K562 (cell line): ENCODE measurements around the gene PARD3B. TPM values are rescaled to one million over a fixed set of nuclear protein-coding genes. Genes with fewer than 3 reads are reported as not detected.

Source experiments
- ATAC-seq: fragments of 200-7000 bp; cut with Tn5 transposase; 3 replicates; pipeline ENCODE4 v1.9.1; 2020; ENCODE audit warnings: moderate library complexity
- BruUV-seq: library from RNA; stranded (reverse); fragments of 400-500 nt; replicated peaks from 2 replicates; lab custom pipeline; 2021; lab: Mats Ljungman, UMichigan
- CTCF ChIA-PET: fragments of 300-600 bp; formaldehyde crosslinking; extraction: SDS; loops from one replicate; lab custom pipeline; 2021; ENCODE audit warnings: low intra/inter-chr PET ratio; lab: Yijun Ruan, JAX
- POLR2A ChIA-PET: fragments of 300-600, 350-650 bp; sonication (Branson Sonifier 250); formaldehyde crosslinking; extraction: SDS; loops from one replicate; lab custom pipeline; 2021; ENCODE audit warnings: antibody characterized with exemption, inconsistent platforms; lab: Yijun Ruan, JAX
- DNase-seq, 4 experiments: peaks; one replicate each; pipeline versions ENCODE4 v3.0.0 to v3.0.0-alpha.2; 2011 to 2018; ENCODE audit warnings: low spot score in 3 of 4, mixed read lengths in 3 of 4; ENCODE audit errors: extremely low read depth in 1 of 4
- FAIRE-seq: peaks from 2 replicates; lab custom pipeline; 2011; peaks lifted over from hg19 to GRCh38; lab: Jason Lieb, UNC
- H2AFZ ChIP-seq: 2 replicates; pipeline ENCODE4 v1.6.0; 2011; ENCODE audit warnings: low read depth, low read length, control low read depth, inconsistent platforms
- H3K27ac ChIP-seq: fragments of 200-600 bp; 3 replicates; pipeline ENCODE4 v1.8.0; 2011; ENCODE audit warnings: low read depth, mild to moderate bottlenecking, control low read depth, inconsistent platforms, low read length, moderate library complexity, mixed read lengths; ENCODE audit errors: extremely low read depth
- H3K27me3 ChIP-seq, 2 experiments: fragments of 300-600 bp in 1 of 2; 2 replicates in 1 of 2; 3 replicates in 1 of 2; pipeline versions ENCODE4 v1.6.0 to v1.8.0; 2011; ENCODE audit warnings: inconsistent platforms in 2 of 2, low read length in 2 of 2, mild to moderate bottlenecking in 1 of 2, mixed read lengths in 1 of 2, moderate library complexity in 1 of 2; ENCODE audit not compliant: control insufficient read depth in 2 of 2, insufficient read depth in 2 of 2
- H3K36me3 ChIP-seq: fragments of 300-600 bp; 3 replicates; pipeline ENCODE4 v1.8.0; 2011; ENCODE audit warnings: mild to moderate bottlenecking, low read length, inconsistent platforms; ENCODE audit not compliant: control insufficient read depth, insufficient read depth
- H3K4me1 ChIP-seq, 2 experiments: fragments of 200-600 bp in 1 of 2; replicated peaks in 1 of 2; 2 replicates in 1 of 2; 3 replicates in 1 of 2; pipeline versions ENCODE4 v1.5.1 to v1.8.0; 2011; ENCODE audit warnings: inconsistent platforms in 2 of 2, low read length in 2 of 2, mild to moderate bottlenecking in 1 of 2, mixed read lengths in 1 of 2, moderate library complexity in 1 of 2; ENCODE audit not compliant: control insufficient read depth in 2 of 2, insufficient read depth in 2 of 2
- H3K4me2 ChIP-seq: 2 replicates; pipeline ENCODE4 v1.6.1; 2011; ENCODE audit warnings: low read length, control low read depth, inconsistent platforms, mixed read lengths; ENCODE audit not compliant: insufficient read depth
- H3K4me3 ChIP-seq: fragments of 200-600 bp; sonication (generic), shearing (Covaris generic); 2 replicates; pipeline ENCODE4 v1.5.1; 2016; ENCODE audit warnings: control low read depth, inconsistent platforms
- H3K79me2 ChIP-seq: fragments of 200-600 bp; 3 replicates; pipeline ENCODE4 v1.8.0; 2011; ENCODE audit warnings: low read length, inconsistent platforms; ENCODE audit not compliant: control insufficient read depth, insufficient read depth
- H3K9ac ChIP-seq, 2 experiments: 2 replicates each; pipeline versions ENCODE4 v1.6.0 to v1.6.1; 2011; ENCODE audit warnings: low read depth in 2 of 2, low read length in 2 of 2, control low read depth in 1 of 2, inconsistent platforms in 1 of 2, mild to moderate bottlenecking in 1 of 2, mixed read lengths in 1 of 2; ENCODE audit not compliant: insufficient read depth in 1 of 2
- H3K9me1 ChIP-seq: one replicate; pipeline ENCODE4 v1.6.0; 2011; ENCODE audit warnings: inconsistent platforms, mild to moderate bottlenecking, low read length, moderate library complexity; ENCODE audit not compliant: control insufficient read depth, insufficient read depth
- H3K9me3 ChIP-seq: replicated peaks from 2 replicates; pipeline ENCODE4 v1.5.1; 2011; ENCODE audit warnings: low read depth, low read length, inconsistent platforms; ENCODE audit not compliant: control insufficient read depth, insufficient read depth
- H4K20me1 ChIP-seq: replicated peaks from 2 replicates; pipeline ENCODE4 v1.6.1; 2011; ENCODE audit warnings: low read length, inconsistent platforms, mixed read lengths; ENCODE audit not compliant: control insufficient read depth, insufficient read depth
- CTCFL ChIP-seq: IDR thresholded peaks from 2 replicates; pipeline ENCODE4 v1.6.1; 2011; ENCODE audit warnings: borderline replicate concordance, low read depth, mild to moderate bottlenecking, moderate library complexity, low read length; ENCODE audit not compliant: insufficient read depth, poor library complexity, severe bottlenecking
- NCOR1 ChIP-seq: fragments of 450-650 bp; IDR thresholded peaks from 2 replicates; pipeline ENCODE4 v1.6.1; 2016; ENCODE audit warnings: mild to moderate bottlenecking, moderate library complexity
- TCF15 ChIP-seq: fragments of 250-450 bp; sonication (Bioruptor Pico); IDR thresholded peaks from 2 replicates; pipeline ENCODE4 v1.8.0; 2022; ENCODE audit warnings: moderate library complexity, mild to moderate bottlenecking, inconsistent platforms
- WGBS: fragments of 100-300 bp; shearing (Covaris generic); methylation state at CpG from one replicate; pipeline ENCODE4 v1.1.6; 2016; ENCODE audit warnings: low coverage, mixed read lengths; ENCODE audit not compliant: insufficient coverage; ENCODE audit errors: missing lambda C conversion rate; 5-methylcytosine and 5-hydroxymethylcytosine counted together
- in situ Hi-C: fragments of 300-500 bp; cut with MboI; formaldehyde crosslinking; loops from 4 replicates; pipeline ENCODE4 v1.15.0; 2018; ENCODE audit warnings: inconsistent platforms, mixed read lengths
- intact Hi-C: fragments of 100-400 bp; cut with micrococcal nuclease; formaldehyde crosslinking; loops from 2 replicates; pipeline ENCODE4 v1.14.2; 2022
- polyA plus RNA-seq, 8 experiments: library from polyadenylated mRNA; depleted of rRNA in 4 of 8; stranded (reverse) in 5 of 8; unstranded in 3 of 8; fragments of >200 nt; fragmentation: Nextera tagmentation in 2 of 8; fragmentation: Illumina TruSeq in 1 of 8; extraction: Ambion mirVana in 2 of 8; extraction: Trizol in 1 of 8; gene quantifications; 2 replicates each; pipeline versions ENCODE4 v1.2.1 to v1.2.3, GENCODE V29; 2011 to 2014; ENCODE audit warnings: inconsistent platforms in 1 of 8, missing spikeins in 1 of 8
- total RNA-seq, 7 experiments: library from RNA; depleted of rRNA in 6 of 7; stranded (reverse); fragments of >200 nt in 6 of 7; fragmentation: Illumina TruSeq in 2 of 7; extraction: Trizol in 2 of 7; gene quantifications; 2 replicates each; pipeline versions ENCODE4 v1.2.1 to v1.2.3, GENCODE V29; 2011 to 2021; ENCODE audit warnings: low replicate concordance in 1 of 7

The PARD3B gene
- total and polyA plus RNA-seq, 9 of the 15 experiments (the other 6 are each of a cell fraction or from before 2014, with no cell fraction given) = 0.15 to 3.0 (median 1.1) TPM

- Histone ChIP-seq H3K36me3 (no peaks in the 10 kb centered on the region), H3K4me1 (no peaks in the 10 kb centered on the region; a peak in 1 of 5 replicates), H3K79me2 (no peaks in the 10 kb centered on the region), H3K27ac (no peak overlapping the region), H2AFZ (no peak overlapping the region), H3K4me2 (no peak overlapping the region), H3K27me3 (no peaks in the 10 kb centered on the region), H3K4me3 (no peak overlapping the region), H4K20me1 (no peaks in the 10 kb centered on the region), H3K9me3 (no peaks in the 10 kb centered on the region; the same call in 1 of the 2 replicates), H3K9me1 (no peaks in the 10 kb centered on the region), H3K9ac (no peak overlapping the region)
- ChIA-PET POLR2A (no interaction called here), CTCF (no interaction called here)
- no peak for DNase-seq
- no peak for FAIRE-seq
- in situ Hi-C loops (no loop called here), intact Hi-C loops (no loop called here)
- no peak for ATAC-seq
- TF ChIP-seq NCOR1 = no peak
- no peak for TF ChIP-seq CTCFL
- no peak for TF ChIP-seq TCF15 (CRISPR knock-in tag)
- no TSS peak for BruUV-seq
- WGBS = 29% methylated on average over 4 of the region's 4 CpGs
These were observed 486.8 kb downstream of the PARD3B start for GRCh38 chr2:205032093-205032551.
